Caco-2 (cell line): ENCODE data around the gene FUNDC2. TPM values are rescaled to one million over a fixed set of nuclear protein-coding genes. Genes with fewer than 3 reads are reported as not detected.

ENCODE experiments used
- BruUV-seq: library from RNA; stranded (reverse); fragments of 400-500 nt; replicated peaks from 2 replicates; lab custom pipeline; 2021; lab: Mats Ljungman, UMichigan
- CTCF ChIA-PET: fragments of 300-600 bp; sonication (Branson Sonifier 250); formaldehyde crosslinking; loops from one replicate; lab custom pipeline; 2022; ENCODE audit warnings: antibody characterized with exemption; lab: Charles Lee
- POLR2A ChIA-PET: fragments of 300-600 bp; sonication (Branson Sonifier 250); formaldehyde crosslinking; loops from one replicate; lab custom pipeline; 2022; ENCODE audit warnings: antibody characterized with exemption; lab: Charles Lee
- DNase-seq, 2 experiments: peaks; one replicate each; pipeline versions ENCODE4 v3.0.0 to v3.0.0-alpha.2; 2020 to 2022
- H3K27me3 ChIP-seq: replicated peaks from 2 replicates; pipeline ENCODE4 v1.6.0; 2011; ENCODE audit warnings: low read length; ENCODE audit not compliant: control insufficient read depth, insufficient read depth
- H3K36me3 ChIP-seq: 2 replicates; pipeline ENCODE4 v1.5.1; 2011; ENCODE audit warnings: low read length; ENCODE audit not compliant: control insufficient read depth, insufficient read depth
- H3K4me1 ChIP-seq: fragments of 250-450 bp; sonication (Bioruptor Pico); 2 replicates; pipeline ENCODE4 v1.5.1; 2020; ENCODE audit warnings: mild to moderate bottlenecking
- H3K4me3 ChIP-seq: 2 replicates; pipeline ENCODE4 v1.5.1; 2011; ENCODE audit warnings: low read depth, mild to moderate bottlenecking, control low read depth, low read length
- H3K9me3 ChIP-seq: fragments of 250-450 bp; sonication (Bioruptor Pico); 2 replicates; pipeline ENCODE4 v1.5.1; 2020; ENCODE audit warnings: mild to moderate bottlenecking, moderate library complexity
- H3K27ac Mint-ChIP-seq: one replicate; pipeline ENCODE4 v1.8.0; 2022; ENCODE audit warnings: mixed read lengths; ENCODE audit not compliant: unreplicated experiment
- H3K27me3 Mint-ChIP-seq: one replicate; pipeline ENCODE4 v1.8.0; 2022; ENCODE audit warnings: mixed read lengths; ENCODE audit not compliant: insufficient read depth, unreplicated experiment
- H3K36me3 Mint-ChIP-seq: one replicate; pipeline ENCODE4 v1.8.0; 2022; ENCODE audit warnings: mild to moderate bottlenecking, mixed read lengths; ENCODE audit not compliant: insufficient read depth, unreplicated experiment
- H3K4me1 Mint-ChIP-seq: one replicate; pipeline ENCODE4 v1.8.0; 2022; ENCODE audit warnings: low read depth, mixed read lengths; ENCODE audit not compliant: unreplicated experiment
- H3K4me3 Mint-ChIP-seq: one replicate; pipeline ENCODE4 v1.8.0; 2022; ENCODE audit warnings: mild to moderate bottlenecking, moderate library complexity, mixed read lengths; ENCODE audit not compliant: unreplicated experiment
- H3K9me3 Mint-ChIP-seq: one replicate; pipeline ENCODE4 v1.8.0; 2022; ENCODE audit warnings: mixed read lengths; ENCODE audit not compliant: unreplicated experiment
- intact Hi-C: fragments of 100-400 bp; cut with micrococcal nuclease; formaldehyde crosslinking; loops from one replicate; pipeline ENCODE4 v1.10.0; 2022; ENCODE audit not compliant: unreplicated experiment
- total RNA-seq: library from RNA; stranded (reverse); gene quantifications from 2 replicates; pipeline ENCODE4 v1.2.3, GENCODE V29; 2022
- TF ChIP-seq, protein P1 (sequence below), 2 experiments: fragments of 200-600 bp in 1 of 2; IDR thresholded peaks; 1 replicate in 1 of 2; 2 replicates in 1 of 2; pipeline versions ENCODE4 v1.5.1 to v1.8.0; 2011 to 2022; ENCODE audit warnings: antibody characterized with exemption in 1 of 2, control low read depth in 1 of 2, inconsistent platforms in 1 of 2, low read depth in 1 of 2, low read length in 1 of 2, mild to moderate bottlenecking in 1 of 2, moderate library complexity in 1 of 2; ENCODE audit not compliant: insufficient read depth in 1 of 2, severe bottlenecking in 1 of 2, unreplicated experiment in 1 of 2

Gene FUNDC2
- total RNA-seq, 1 experiment from 2014 or later = 47.3 TPM

GRCh38 chrX:155070038-155070437, 43.4 kb downstream of the FUNDC2 start:
- CTCF ChIA-PET = no interaction called here
- H3K36me3 Mint-ChIP-seq = peaks cover 19% of the 10 kb centered on the region
- Histone ChIP-seq H3K4me1 (peaks cover 6% of the 10 kb centered on the region; the same call in 1 of the 2 replicates), H3K9me3 (no peaks in the 10 kb centered on the region), H3K4me3 (peak overlapping the region; percentile 55), H3K27me3 (no peaks in the 10 kb centered on the region), H3K36me3 (no peaks in the 10 kb centered on the region)
- H3K27me3 Mint-ChIP-seq = no peaks in the 10 kb centered on the region
- H3K4me1 Mint-ChIP-seq = peaks cover 7% of the 10 kb centered on the region
- TSS peak; percentile 53 for BruUV-seq
- no peaks in the 10 kb centered on the region for H3K9me3 Mint-ChIP-seq
- H3K27ac Mint-ChIP-seq = peak overlapping the region; percentile 77
- TF ChIP-seq, protein P1, sequence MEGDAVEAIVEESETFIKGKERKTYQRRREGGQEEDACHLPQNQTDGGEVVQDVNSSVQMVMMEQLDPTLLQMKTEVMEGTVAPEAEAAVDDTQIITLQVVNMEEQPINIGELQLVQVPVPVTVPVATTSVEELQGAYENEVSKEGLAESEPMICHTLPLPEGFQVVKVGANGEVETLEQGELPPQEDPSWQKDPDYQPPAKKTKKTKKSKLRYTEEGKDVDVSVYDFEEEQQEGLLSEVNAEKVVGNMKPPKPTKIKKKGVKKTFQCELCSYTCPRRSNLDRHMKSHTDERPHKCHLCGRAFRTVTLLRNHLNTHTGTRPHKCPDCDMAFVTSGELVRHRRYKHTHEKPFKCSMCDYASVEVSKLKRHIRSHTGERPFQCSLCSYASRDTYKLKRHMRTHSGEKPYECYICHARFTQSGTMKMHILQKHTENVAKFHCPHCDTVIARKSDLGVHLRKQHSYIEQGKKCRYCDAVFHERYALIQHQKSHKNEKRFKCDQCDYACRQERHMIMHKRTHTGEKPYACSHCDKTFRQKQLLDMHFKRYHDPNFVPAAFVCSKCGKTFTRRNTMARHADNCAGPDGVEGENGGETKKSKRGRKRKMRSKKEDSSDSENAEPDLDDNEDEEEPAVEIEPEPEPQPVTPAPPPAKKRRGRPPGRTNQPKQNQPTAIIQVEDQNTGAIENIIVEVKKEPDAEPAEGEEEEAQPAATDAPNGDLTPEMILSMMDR (IDR thresholded peaks at IDR 0.05; ENCODE audit: insufficient read depth in 1 of 2, low read depth in 1 of 2, low read length in 1 of 2, severe bottlenecking in 1 of 2, unreplicated experiment in 1 of 2) = no peak
- H3K4me3 Mint-ChIP-seq = peak overlapping the region; percentile 89
- no peak for DNase-seq
- intact Hi-C loops = no loop called here
- POLR2A ChIA-PET = no interaction called here

DNA sequence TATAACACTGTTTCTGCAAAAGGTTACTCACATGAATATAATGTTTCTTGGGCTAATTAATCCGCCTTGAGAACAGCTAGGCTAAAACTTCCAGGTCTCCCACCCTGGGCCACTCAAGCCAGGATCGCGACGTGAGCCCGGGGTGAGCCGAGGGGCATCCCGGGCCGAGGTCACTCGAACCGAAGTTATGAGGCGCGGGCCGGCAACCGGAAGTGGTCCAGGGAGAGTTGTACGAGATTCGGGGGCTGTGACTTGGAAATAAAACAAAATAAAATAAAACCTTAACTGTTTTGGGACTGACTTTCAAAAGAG, 44.0 kb downstream of the FUNDC2 start:
- no peaks in the 10 kb centered on the region for H3K27me3 Mint-ChIP-seq
- CTCF ChIA-PET = no interaction called here
- Histone ChIP-seq H3K27me3 (no peaks in the 10 kb centered on the region), H3K9me3 (no peaks in the 10 kb centered on the region), H3K4me3 (peak overlapping the region; percentile 55), H3K4me1 (peaks cover 6% of the 10 kb centered on the region; the same call in 1 of the 2 replicates), H3K36me3 (no peaks in the 10 kb centered on the region)
- DNase-seq = no peak
- no peaks in the 10 kb centered on the region for H3K9me3 Mint-ChIP-seq
- TF ChIP-seq, protein P1 (IDR thresholded peaks at IDR 0.05; ENCODE audit: insufficient read depth in 1 of 2, low read depth in 1 of 2, low read length in 1 of 2, severe bottlenecking in 1 of 2, unreplicated experiment in 1 of 2) = no peak
- peaks cover 24% of the 10 kb centered on the region for H3K36me3 Mint-ChIP-seq
- peaks cover 7% of the 10 kb centered on the region for H3K4me1 Mint-ChIP-seq
- POLR2A ChIA-PET = no interaction called here
- intact Hi-C loops = no loop called here
- H3K27ac Mint-ChIP-seq = peak overlapping the region; percentile 90
- H3K4me3 Mint-ChIP-seq = peak overlapping the region; percentile 89
- no TSS peak for BruUV-seq

GRCh38 chrX:155070975-155071693, 44.5 kb downstream of the FUNDC2 start, which contains the start of the genes BRCC3, CMC4 and MTCP1:
Gene BRCC3 (plus strand): TSS chrX:155071508. CDS start chrX:155071528, 20 bp downstream.
Gene CMC4 (minus strand): TSS chrX:155071136. CDS start chrX:155064023, 7,113 bp downstream.
Gene MTCP1 (minus strand): TSS chrX:155071136. CDS start chrX:155066010, 5,126 bp downstream.
- H3K9me3 Mint-ChIP-seq = no peaks in the 10 kb centered on the region
- TF ChIP-seq, protein P1 (IDR thresholded peaks at IDR 0.05; ENCODE audit: insufficient read depth in 1 of 2, low read depth in 1 of 2, low read length in 1 of 2, severe bottlenecking in 1 of 2, unreplicated experiment in 1 of 2) = no peak
- no peaks in the 10 kb centered on the region for H3K27me3 Mint-ChIP-seq
- H3K27ac Mint-ChIP-seq = peak within 1 kb of the TSS; percentile 90
- H3K4me1 Mint-ChIP-seq = peaks cover 7% of the 10 kb centered on the region
- intact Hi-C loops = loop anchor here (1.0 kb wide), 1 partner anchor 45 kb away; the partner anchor contains the start of gene FUNDC2
- ChIA-PET CTCF (no interaction called here), POLR2A (interaction anchor here (1.5 kb wide), 1 partner anchor 44 kb away, joined by 4 read pairs; the partner anchor contains the start of gene FUNDC2)
- Histone ChIP-seq H3K36me3 (no peaks in the 10 kb centered on the region), H3K27me3 (no peaks in the 10 kb centered on the region), H3K4me3 (peak within 1 kb of the TSS; percentile 57), H3K9me3 (no peaks in the 10 kb centered on the region), H3K4me1 (peaks cover 6% of the 10 kb centered on the region; the same call in 1 of the 2 replicates)
- BruUV-seq = no TSS peak
- peak; percentile 80 to 88 for DNase-seq
- H3K36me3 Mint-ChIP-seq = peaks cover 24% of the 10 kb centered on the region
- peak within 1 kb of the TSS; percentile 89 for H3K4me3 Mint-ChIP-seq
